GM12878 (cell line): Measurements from ENCODE around the gene MSL1. TPM values are rescaled to one million over a fixed set of nuclear protein-coding genes. Genes with fewer than 3 reads are reported as not detected.

Source experiments
- ATAC-seq: fragments of 200-7000 bp; cut with Tn5 transposase; 3 replicates; pipeline ENCODE4 v1.9.1; 2020; ENCODE audit warnings: mild to moderate bottlenecking, moderate library complexity
- BruUV-seq: library from RNA; stranded (reverse); fragments of 400-500 nt; replicated peaks from 2 replicates; lab custom pipeline; 2021; lab: Mats Ljungman, UMichigan
- CTCF ChIA-PET: fragments of 300-600 bp; sonication (Branson Sonifier 250); formaldehyde crosslinking; extraction: SDS; loops from one replicate; lab custom pipeline; 2021; ENCODE audit warnings: inconsistent platforms; lab: Yijun Ruan, JAX
- POLR2A ChIA-PET: fragments of 350-600 bp; formaldehyde crosslinking; extraction: SDS; loops from one replicate; lab custom pipeline; 2021; ENCODE audit warnings: inconsistent platforms; lab: Charles Lee
- RAD21 ChIA-PET: fragments of 300-600 bp; sonication (Branson Sonifier 250); formaldehyde crosslinking; loops from one replicate; lab custom pipeline; 2023; ENCODE audit warnings: antibody characterized with exemption; ENCODE audit not compliant: unreplicated experiment; lab: Charles Lee
- SMC1A ChIA-PET: fragments of 300-600 bp; sonication (Branson Sonifier 250); formaldehyde crosslinking; loops from one replicate; lab custom pipeline; 2023; ENCODE audit not compliant: unreplicated experiment, uncharacterized antibody; lab: Charles Lee
- DNase-seq: peaks from one replicate; pipeline ENCODE4 v3.0.0-alpha.2; 2011; ENCODE audit warnings: low read depth, low spot score
- FAIRE-seq: peaks from 3 replicates; lab custom pipeline; 2011; peaks lifted over from hg19 to GRCh38; lab: Jason Lieb, UNC
- H2AFZ ChIP-seq: 2 replicates; pipeline ENCODE4 v1.6.0; 2011; ENCODE audit warnings: low read depth, low read length, control low read depth; ENCODE audit not compliant: control insufficient read depth
- H3K27ac ChIP-seq: 2 replicates; pipeline ENCODE4 v1.5.1; 2011; ENCODE audit warnings: control low read depth; ENCODE audit not compliant: control insufficient read depth, insufficient read depth
- H3K27me3 ChIP-seq, 2 experiments: replicated peaks in 1 of 2; 2 replicates each; pipeline versions ENCODE4 v1.6.0 to v1.6.1; 2011; ENCODE audit warnings: low read length in 1 of 2; ENCODE audit not compliant: control insufficient read depth in 2 of 2, insufficient read depth in 2 of 2
- H3K36me3 ChIP-seq, 2 experiments: 2 replicates each; pipeline ENCODE4 v1.5.1; 2011; ENCODE audit warnings: low read length in 1 of 2; ENCODE audit not compliant: control insufficient read depth in 2 of 2, insufficient read depth in 2 of 2
- H3K4me1 ChIP-seq: 2 replicates; pipeline ENCODE4 v1.6.1; 2011; ENCODE audit warnings: mild to moderate bottlenecking, low read length, moderate library complexity, mixed read lengths; ENCODE audit not compliant: control insufficient read depth, insufficient read depth
- H3K4me2 ChIP-seq: 2 replicates; pipeline ENCODE4 v1.6.0; 2011; ENCODE audit warnings: control low read depth; ENCODE audit not compliant: control insufficient read depth, insufficient read depth
- H3K4me3 ChIP-seq: fragments of 200-600 bp; sonication (generic); 2 replicates; pipeline ENCODE4 v1.5.1; 2016
- H3K79me2 ChIP-seq: 2 replicates; pipeline ENCODE4 v1.6.0; 2011; ENCODE audit warnings: low read length; ENCODE audit not compliant: control insufficient read depth, insufficient read depth
- H3K9ac ChIP-seq: 2 replicates; pipeline ENCODE4 v1.8.0; 2011; ENCODE audit warnings: low read length, control low read depth, mixed read lengths; ENCODE audit not compliant: control insufficient read depth, insufficient read depth
- H3K9me3 ChIP-seq: replicated peaks from 3 replicates; pipeline ENCODE4 v1.5.1; 2011; ENCODE audit warnings: mild to moderate bottlenecking, low read length; ENCODE audit not compliant: control insufficient read depth, insufficient read depth
- H4K20me1 ChIP-seq: 2 replicates; pipeline ENCODE4 v1.6.0; 2011; ENCODE audit not compliant: control insufficient read depth, insufficient read depth
- ATF3 ChIP-seq: IDR thresholded peaks from 2 replicates; pipeline ENCODE4 v1.6.1; 2011; ENCODE audit warnings: low read depth, mild to moderate bottlenecking, low read length, moderate library complexity, borderline replicate concordance; ENCODE audit errors: extremely low read depth
- CREM ChIP-seq: IDR thresholded peaks from 2 replicates; pipeline ENCODE4 v1.6.1; 2014; ENCODE audit warnings: antibody characterized with exemption, low read depth
- FOS ChIP-seq: IDR thresholded peaks from 3 replicates; pipeline ENCODE4 v1.6.1; 2011; ENCODE audit warnings: borderline replicate concordance; ENCODE audit not compliant: insufficient read length; ENCODE audit errors: extremely low read depth
- FOXM1 ChIP-seq: IDR thresholded peaks from 2 replicates; pipeline ENCODE4 v1.6.1; 2012; ENCODE audit warnings: low read depth, mild to moderate bottlenecking, inconsistent platforms, low read length, moderate library complexity
- POU2F2 ChIP-seq: IDR thresholded peaks from 3 replicates; pipeline ENCODE4 v1.6.1; 2011; ENCODE audit warnings: low read depth, mild to moderate bottlenecking, low read length, borderline replicate concordance
- RCOR1 ChIP-seq: conservative IDR thresholded peaks from 2 replicates; pipeline ENCODE4 v1.6.1; 2012; ENCODE audit warnings: low read depth, low read length, improper control_type of control experiment
- SMAD5 ChIP-seq: IDR thresholded peaks from 2 replicates; pipeline ENCODE4 v1.6.1; 2016; ENCODE audit warnings: antibody characterized with exemption, low read depth
- TARDBP ChIP-seq: IDR thresholded peaks from 2 replicates; pipeline ENCODE4 v1.6.1; 2016; ENCODE audit warnings: borderline replicate concordance
- YY1 ChIP-seq: IDR thresholded peaks from 2 replicates; pipeline ENCODE4 v1.6.1; 2011; ENCODE audit warnings: low read depth, mild to moderate bottlenecking, low read length
- ZBED1 ChIP-seq: IDR thresholded peaks from 2 replicates; pipeline ENCODE4 v1.6.1; 2016; ENCODE audit warnings: borderline replicate concordance
- ZNF384 ChIP-seq: IDR thresholded peaks from 2 replicates; pipeline ENCODE4 v1.6.1; 2012; ENCODE audit warnings: low read depth, mild to moderate bottlenecking, low read length, improper control_type of control experiment, borderline replicate concordance
- WGBS: methylation state at CpG from one replicate; pipeline ENCODE4 v1.1.6; 2016; ENCODE audit warnings: low lambda C conversion rate; ENCODE audit not compliant: insufficient replicate concordance, insufficient coverage; ENCODE audit errors: missing lambda C conversion rate; 5-methylcytosine and 5-hydroxymethylcytosine counted together
- in situ Hi-C: fragments of 300-500 bp; cut with MboI; formaldehyde crosslinking; loops from 9 replicates; pipeline ENCODE4 v1.14.3; 2018; ENCODE audit warnings: mixed read lengths
- intact Hi-C: fragments of 100-400 bp; cut with micrococcal nuclease; formaldehyde crosslinking; loops from one replicate; pipeline ENCODE4 v1.14.2; 2022; ENCODE audit not compliant: unreplicated experiment
- polyA plus RNA-seq, 11 experiments: library from polyadenylated mRNA; depleted of rRNA in 4 of 11; unstranded in 6 of 11; stranded (reverse) in 5 of 11; fragments of >200 nt; fragmentation: Nextera tagmentation in 4 of 11; fragmentation: Illumina TruSeq in 1 of 11; extraction: Ambion mirVana in 4 of 11; extraction: Trizol in 1 of 11; gene quantifications; 1 replicate in 1 of 11; 2 replicates in 10 of 11; pipeline versions ENCODE4 v1.2.1 to v1.2.3, GENCODE V29; 2011 to 2016; ENCODE audit warnings: inconsistent platforms in 2 of 11, missing spikeins in 2 of 11, low read depth in 1 of 11
- total RNA-seq, 4 experiments: library from RNA; depleted of rRNA in 3 of 4; stranded (reverse); fragments of >200 nt in 3 of 4; fragmentation: Illumina TruSeq in 1 of 4; extraction: Trizol in 1 of 4; gene quantifications; 2 replicates each; pipeline versions ENCODE4 v1.2.1 to v1.2.3, GENCODE V29; 2013 to 2021

MSL1 gene
- total and polyA plus RNA-seq, 10 of the 15 experiments (the other 5 are each of a cell fraction or from before 2014, with no cell fraction given): 6.1 to 95.2 (median 51.8) TPM

DNA sequence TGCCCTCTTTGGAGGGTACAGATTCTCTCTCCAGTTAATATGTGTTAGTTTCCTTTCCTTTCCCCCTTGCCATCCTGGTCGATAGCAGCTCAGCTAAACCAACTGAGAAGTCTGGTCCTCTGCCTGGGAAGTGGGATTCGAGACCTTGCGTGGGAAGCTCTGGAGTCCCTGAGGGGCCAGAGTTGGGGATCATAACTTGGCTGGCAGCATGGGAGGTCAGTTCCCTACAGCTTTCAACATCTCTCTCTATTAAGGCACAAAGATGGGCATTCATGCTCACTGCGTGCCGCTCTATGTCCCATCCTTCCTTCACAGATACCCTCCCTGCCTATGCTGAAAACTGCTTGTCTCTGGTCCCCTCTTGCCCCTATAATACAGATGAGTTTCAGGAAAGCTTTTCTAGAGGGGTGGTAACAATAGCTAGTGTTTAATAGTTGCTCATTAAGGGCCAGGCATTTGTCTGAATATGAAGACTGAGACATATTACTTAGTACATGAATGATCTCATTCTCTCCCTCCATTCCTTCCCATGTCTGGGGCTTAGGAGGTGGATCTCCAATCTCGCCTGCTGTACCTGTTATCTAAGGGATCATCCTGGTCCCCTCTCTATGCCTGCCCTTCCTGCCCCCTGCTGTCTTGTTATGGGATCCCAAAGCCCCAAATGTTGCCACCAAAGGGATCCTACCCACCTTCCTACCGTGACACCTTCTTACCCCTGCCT, 48.2 kb upstream of the MSL1 start:
- POLR2A ChIA-PET: interaction anchor here (0.6 to 0.7 kb wide), 2 partner anchors 9 to 19 kb away, joined by 4 to 6 read pairs; partner anchors contain the start of gene MED24
- no peaks in the 10 kb centered on the region for H3K27me3 ChIP-seq
- no peaks in the 10 kb centered on the region for H3K36me3 ChIP-seq
- CTCF ChIA-PET: interaction anchor here (0.6 to 15.2 kb wide), 9 partner anchors 11 to 487 kb away, joined by 3 to 142 read pairs (median 42); partner anchors contain the start of genes MED24, NR1D1 and THRA
- no peak overlapping the region for H3K4me2 ChIP-seq
- H4K20me1 ChIP-seq: no peaks in the 10 kb centered on the region
- no peaks in the 10 kb centered on the region for H3K9me3 ChIP-seq
- DNase-seq (no peak), ATAC-seq (no peak), FAIRE-seq (no peak)
- no peak overlapping the region for H2AFZ ChIP-seq
- H3K4me1 ChIP-seq: peaks cover 24% of the 10 kb centered on the region
- H3K9ac ChIP-seq: no peak overlapping the region
- WGBS: 66% methylated on average over 7 of the region's 7 CpGs
- BruUV-seq: no TSS peak
- no peak overlapping the region for H3K27ac ChIP-seq
- in situ Hi-C loops: no loop called here
- H3K4me3 ChIP-seq: no peak overlapping the region
- RAD21 ChIA-PET: interaction anchor here (0.7 to 3.8 kb wide), 5 partner anchors 8 to 58 kb away, joined by 3 to 29 read pairs (median 3); partner anchors contain the start of genes CSF3, MED24 and THRA
- TF ChIP-seq POU2F2 (no peak), ZNF384 (no peak), SMAD5 (no peak), FOS (no peak), CREM (no peak), ZBED1 (no peak), ATF3 (no peak), FOXM1 (no peak), RCOR1 (no peak), YY1 (no peak), TARDBP (no peak)
- SMC1A ChIA-PET: interaction anchor here (0.9 to 6.4 kb wide), 7 partner anchors 8 to 38 kb away, joined by 3 to 56 read pairs (median 11); partner anchors contain the start of genes MED24, NR1D1 and THRA
- intact Hi-C loops: no loop called here
- H3K79me2 ChIP-seq: no peaks in the 10 kb centered on the region
